Limb (tissue), 2 donors: Measurements from ENCODE around the gene UPF3A.
"Not testable (repeated sequence)": the region's sequence is repeated elsewhere in the genome, so short reads cannot be mapped to it uniquely, and the experiment has no call there.

Experiments used
- DNase-seq, 2 donors: peaks; one replicate each; pipeline ENCODE4 v3.0.0-alpha.2; 2016; ENCODE audit errors: extremely low spot score in 2 of 2

UPF3A gene

GRCh38 chr13:114264313-114264712, 17.1 kb upstream of the UPF3A start:
- DNase-seq: not testable (repeated sequence)

- no peak for DNase-seq
These were observed 16.4 kb upstream of the UPF3A start for GRCh38 chr13:114264886-114265611.

DNA sequence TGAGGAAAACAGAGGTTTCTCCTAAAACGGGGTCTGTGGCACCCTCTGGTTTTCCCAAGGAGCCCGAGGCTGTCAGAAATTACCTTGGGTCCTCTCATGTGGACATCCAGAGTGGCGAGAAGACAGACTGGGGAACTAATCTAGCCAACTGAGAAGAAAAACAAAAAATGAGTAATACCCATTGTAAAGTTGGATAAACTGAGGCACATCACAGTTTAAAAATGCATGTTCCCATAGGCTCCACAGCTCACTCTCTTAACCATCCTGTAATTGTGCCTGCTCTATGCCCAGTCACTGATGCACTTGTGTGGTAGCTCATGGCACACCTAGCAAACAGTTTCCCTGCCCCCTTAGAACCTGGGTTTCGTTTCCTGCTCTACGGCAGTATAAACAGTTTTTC, 15.2 kb upstream of the UPF3A start:
- DNase-seq: no peak

GRCh38 chr13:114268344-114269280, 12.8 kb upstream of the UPF3A start:
- DNase-seq: no peak

DNA sequence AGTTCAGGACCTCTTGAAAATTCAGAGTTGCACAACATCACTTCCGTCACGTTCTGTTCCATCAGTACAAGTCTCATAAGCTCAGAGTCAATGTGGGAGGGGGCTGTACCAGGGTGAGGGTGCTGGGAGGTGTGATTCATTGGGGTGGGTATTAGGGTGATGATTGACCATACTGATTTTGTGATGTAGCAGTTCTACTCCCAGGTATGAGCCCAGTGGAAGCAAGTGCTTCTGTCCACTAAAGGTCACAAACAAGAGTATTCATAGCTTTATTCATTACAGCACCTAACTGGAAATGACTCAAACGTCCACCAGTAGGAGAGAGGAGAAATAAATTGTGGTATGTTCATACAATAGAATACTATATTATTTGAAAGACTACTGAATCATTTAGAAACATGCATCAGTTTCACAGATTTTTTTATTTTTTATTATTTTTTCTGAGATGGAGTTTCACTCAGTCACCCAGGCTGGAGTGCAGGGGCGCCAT, 12.1 kb upstream of the UPF3A start:
- no peak for DNase-seq

DNA sequence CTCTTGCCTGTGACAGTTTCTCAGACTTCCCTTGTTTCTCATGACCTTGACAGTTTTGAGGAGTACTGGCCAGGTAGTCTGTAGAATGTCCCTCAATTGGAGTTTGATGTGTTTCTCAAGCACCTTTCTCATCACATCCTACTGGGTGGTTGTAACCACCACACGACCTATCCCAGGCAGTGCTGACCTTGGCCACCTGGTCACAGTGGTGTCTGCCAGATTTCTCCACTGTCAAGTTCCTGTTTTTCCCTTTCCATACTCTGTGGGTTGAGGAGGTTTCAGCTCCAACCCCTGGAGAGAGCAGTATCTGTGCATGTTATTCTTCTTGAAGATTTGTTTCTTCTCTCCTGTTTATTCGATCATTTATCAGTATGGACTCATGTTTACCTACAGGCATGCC, 8.4 kb upstream of the UPF3A start:
- no peak for DNase-seq

DNA sequence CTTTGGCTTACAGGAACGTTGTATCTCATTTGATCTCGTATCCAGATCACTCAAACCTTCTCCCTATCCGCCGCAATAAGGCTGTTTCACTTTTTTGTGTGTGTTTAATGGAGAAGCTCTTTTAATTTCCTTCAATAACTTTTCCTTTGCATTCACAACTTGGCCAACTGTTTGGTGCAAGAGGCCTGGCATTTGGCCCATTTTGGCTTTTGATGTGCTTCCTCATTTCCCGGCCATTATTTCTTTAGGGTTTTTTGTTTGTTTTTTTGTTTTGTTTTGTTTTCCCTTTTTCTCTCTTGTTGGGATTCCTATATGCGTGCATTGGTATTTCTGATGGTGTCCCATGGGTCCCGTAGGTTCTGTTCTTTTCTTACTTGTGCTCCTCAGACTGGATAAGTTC, 6.1 kb upstream of the UPF3A start:
- no peak for DNase-seq

DNA sequence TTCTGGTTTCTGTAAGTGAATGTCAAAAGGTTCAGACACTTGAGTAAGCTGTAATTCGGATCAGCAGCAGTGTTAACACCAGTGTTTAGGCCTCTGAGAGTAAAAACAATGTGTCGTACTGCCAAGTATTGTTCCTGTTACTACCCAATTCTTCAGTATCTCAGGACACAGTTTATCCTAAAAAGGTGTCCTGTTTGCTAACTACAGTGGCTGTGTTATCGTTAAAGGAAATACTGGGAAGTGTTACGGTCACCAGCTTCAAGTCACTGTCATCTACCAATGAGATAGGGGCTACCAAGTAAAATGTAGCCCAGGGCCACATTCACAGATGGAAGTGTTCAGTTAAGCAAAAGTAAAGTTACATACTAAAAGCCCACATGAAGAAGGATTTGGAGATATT, 2.3 kb upstream of the UPF3A start:
- DNase-seq: no peak

GRCh38 chr13:114279758-114280355, 1.5 kb upstream of the UPF3A start:
- DNase-seq: no peak

- DNase-seq: peak; percentile 58 to 71
These were observed 755 bp downstream of the UPF3A start for GRCh38 chr13:114282041-114282670.

GRCh38 chr13:114283576-114283975, 2.2 kb downstream of the UPF3A start:
- DNase-seq: no peak

DNA sequence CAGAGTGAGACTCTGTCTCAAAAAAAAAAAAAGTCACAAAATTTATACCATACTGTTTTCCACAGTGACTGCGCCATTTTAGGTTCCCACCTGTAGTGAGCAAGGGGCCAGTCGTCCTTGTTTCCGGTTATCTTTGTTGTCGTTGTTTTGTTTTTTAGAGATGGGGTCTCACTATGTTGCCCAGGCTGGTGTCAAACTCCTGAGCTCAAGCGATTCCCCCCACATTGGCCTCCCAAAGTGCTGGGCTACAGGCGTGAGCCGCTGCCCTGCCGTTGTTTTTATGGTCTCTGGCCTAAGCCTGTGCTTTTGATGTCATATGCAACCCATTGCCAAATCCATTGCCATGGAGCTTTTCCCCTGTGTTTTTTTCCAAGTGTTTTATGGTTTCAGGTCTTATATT, 3.3 kb downstream of the UPF3A start:
- DNase-seq: no peak

DNA sequence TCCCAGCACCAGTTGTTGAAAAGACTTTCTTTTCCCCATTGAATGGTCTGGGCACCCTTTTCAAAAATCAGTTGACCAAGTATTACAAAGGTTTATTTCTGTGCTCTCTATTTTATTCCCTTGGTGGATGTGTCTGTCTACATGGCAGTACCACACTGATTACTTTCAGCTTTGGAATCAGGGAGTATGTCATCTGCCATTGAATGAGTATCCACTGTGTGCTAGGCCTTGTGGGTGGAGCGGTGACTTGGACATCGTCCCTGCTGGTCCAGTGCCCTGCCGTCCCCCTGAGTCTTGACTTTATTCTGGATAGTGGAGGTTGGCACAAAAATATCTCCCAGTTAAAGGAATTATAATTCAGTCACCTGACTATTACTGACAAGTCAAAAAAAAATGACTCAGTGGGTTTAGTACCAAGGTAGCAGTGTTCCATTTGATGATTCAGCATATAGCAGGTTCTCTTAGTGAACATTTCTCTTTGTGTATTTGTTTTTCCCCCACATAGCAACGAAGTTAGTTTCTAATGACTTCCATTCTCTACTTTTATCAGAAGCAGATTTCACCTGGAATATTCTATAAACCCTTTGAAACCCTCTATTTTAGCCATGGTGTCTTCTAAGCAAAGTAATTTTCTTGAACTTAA, 3.9 kb downstream of the UPF3A start:
- DNase-seq: no peak

- no peak for DNase-seq
These were observed 5.4 kb downstream of the UPF3A start for GRCh38 chr13:114286808-114287207.

DNA sequence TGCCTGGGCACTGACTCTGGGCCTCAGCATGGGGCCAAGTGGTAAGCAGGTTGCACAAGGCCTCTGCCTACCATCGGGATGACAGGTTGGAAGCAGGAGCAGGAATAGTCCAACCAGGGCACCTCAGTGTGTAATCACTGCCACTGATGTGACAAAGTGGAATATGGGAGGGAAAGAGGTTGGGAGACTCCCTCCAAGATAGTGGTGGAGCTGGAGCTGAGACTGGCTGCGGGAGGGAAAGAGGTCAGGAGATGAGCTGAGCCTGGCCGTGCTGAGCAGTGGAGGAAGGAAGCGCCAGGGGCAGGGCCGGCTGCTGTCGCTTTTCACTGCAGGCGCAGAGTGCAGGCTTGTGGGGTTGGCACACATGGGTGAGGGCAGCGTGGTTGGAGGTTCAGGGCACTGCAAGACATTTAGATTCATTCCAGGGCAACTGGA, 6.8 kb downstream of the UPF3A start:
- no peak for DNase-seq

GRCh38 chr13:114296448-114296847, 15.0 kb downstream of the UPF3A start:
- no peak for DNase-seq

DNA sequence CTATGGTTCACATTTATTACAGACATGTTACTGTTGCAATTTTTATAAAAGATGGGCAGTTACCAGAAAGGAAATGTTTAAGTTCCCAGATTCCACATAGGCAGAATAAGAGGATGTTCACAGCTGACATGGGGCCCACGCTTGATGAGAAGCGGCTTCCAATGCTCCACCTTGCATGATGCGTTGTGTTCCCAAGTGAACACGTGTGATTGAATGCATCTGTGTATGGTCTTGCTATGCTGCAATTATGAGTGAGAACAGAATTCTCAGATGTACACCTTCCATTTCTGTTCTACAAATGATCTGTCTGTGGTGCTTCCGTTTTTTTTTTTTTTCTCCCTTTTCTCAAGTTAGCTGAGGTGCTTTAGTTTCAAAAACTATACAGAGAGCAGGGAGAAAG, 15.5 kb downstream of the UPF3A start:
- no peak for DNase-seq

DNA sequence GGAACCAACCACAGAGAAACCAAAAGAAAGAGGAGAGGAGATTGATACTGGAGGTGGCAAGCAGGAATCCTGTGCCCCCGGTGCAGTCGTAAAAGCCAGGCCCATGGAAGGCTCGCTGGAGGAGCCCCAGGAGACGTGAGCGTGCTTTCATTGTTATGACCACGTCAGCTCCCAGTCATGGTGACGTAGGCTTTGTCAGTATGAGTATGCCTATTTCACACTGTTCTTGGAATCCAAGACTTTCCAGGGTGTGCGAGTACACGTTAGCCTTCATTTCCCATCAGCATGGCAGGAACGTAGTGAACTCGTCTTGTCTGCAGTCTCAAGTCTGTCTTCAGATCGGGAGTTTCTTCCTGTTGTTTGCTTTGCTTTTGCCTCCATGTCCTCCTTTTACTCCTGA, 17.5 kb downstream of the UPF3A start:
- DNase-seq: no peak

- no peak for DNase-seq
These were observed 18.4 kb downstream of the UPF3A start for GRCh38 chr13:114299604-114300305.

DNA sequence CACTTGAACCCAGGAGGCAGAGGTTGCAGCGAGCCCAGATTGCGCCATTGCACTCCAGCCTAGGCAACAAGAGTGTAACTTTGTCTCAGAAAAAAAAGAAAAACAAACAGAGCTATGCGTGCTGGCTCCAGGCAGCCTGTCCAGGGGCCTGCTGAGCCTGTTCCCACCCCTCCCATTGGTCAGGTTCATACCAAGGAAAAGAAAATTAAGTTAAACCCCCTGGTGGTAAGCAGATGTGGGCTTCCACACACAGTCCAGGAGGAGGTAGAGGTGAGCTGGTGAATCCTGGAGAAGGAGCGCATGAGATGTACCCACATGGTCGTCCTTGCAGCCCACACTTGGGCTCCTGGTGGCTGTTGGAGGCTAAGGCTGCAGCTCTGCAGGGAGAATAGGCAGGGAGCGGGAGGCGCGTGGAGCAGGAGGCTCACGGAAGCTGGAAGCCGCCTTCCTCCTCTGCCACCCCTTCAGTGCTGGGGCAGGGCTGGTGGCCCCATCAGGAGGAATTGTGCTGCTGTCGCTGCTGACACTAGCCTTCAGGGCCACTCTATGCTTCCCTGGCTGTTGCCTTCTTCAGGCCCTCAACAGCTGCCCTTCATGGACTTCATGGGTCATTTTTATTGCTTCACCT, 22.4 kb downstream of the UPF3A start:
- no peak for DNase-seq
